DMS 273 (cell line): ENCODE data around the gene FBH1.
"Not testable (repeated sequence)": the region's sequence is repeated elsewhere in the genome, so short reads cannot be mapped to it uniquely, and the experiment has no call there.

Source experiments
- DNase-seq: peaks from one replicate; lab custom pipeline; 2025; ENCODE audit not compliant: unreplicated experiment; lab: John Stamatoyannopoulos, UW

The FBH1 gene

GRCh38 chr10:5938291-5938690 is 48.2 kb downstream of the FBH1 start:
- no peak for DNase-seq

GRCh38 chr10:5940807-5941218 is 50.8 kb downstream of the FBH1 start:
- no peak for DNase-seq

GRCh38 chr10:5941579-5941978 is 51.5 kb downstream of the FBH1 start:
- no peak for DNase-seq

GRCh38 chr10:5942001-5942400 is 52.0 kb downstream of the FBH1 start:
- DNase-seq = no peak

DNA sequence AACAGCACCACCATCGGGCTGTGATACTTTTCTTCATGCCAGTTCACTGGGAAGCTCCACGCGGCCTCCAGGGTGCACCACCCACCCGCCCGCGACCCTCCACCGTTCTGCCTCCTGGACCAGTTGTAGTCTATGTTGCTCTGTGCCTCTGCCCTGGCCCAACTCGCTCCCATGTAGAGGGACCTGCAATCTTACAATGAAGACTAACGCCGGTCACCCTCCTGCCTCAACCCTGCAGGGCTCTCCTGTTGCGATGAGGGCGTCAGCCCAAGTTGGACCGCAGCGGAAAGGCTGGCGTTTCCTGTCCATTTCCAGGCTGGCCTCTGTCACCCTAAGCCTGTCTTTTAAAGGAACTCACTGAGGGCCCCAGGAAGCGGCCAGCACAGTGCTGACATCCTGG is 52.4 kb downstream of the FBH1 start:
- no peak for DNase-seq

GRCh38 chr10:5943536-5943935 is 53.5 kb downstream of the FBH1 start:
- no peak for DNase-seq

DNA sequence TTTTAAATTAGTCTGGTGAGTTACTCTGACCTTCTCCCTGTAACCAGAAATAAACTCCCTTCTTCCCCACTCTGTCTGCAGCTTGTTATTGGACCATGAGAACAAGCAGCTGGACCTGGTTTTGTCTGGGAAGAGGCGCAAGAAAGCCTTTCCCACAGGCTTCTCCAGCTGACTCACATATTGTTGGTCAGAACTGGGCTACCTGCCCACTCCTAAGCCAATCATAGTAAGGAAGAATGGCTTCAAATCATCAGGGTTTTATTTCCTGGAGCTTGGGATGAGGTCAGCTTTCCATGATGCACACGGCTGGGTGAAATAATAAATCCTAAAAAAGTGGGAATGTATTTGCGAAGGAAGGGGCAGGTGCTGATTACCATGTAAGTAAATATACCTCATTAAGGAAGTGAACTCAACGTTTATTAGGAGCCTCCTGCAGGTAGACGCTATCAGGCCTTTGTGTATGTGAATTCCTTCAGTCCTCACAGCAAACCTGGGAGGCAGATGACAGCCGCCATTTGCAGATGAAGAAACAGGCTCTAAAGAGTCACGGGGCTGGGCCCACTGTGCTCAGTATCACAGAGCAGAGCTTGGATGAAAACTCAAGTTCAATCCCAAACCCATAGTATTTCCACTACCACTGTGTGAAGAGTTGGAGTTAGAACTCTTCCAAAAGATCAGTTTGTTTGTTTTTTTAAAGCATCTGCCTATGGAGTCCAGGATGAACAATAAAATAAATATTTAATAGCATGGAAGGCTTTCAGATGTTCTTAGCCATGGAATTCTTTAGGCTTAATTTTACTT is 54.5 kb downstream of the FBH1 start:
- peak; percentile 17 for DNase-seq

DNA sequence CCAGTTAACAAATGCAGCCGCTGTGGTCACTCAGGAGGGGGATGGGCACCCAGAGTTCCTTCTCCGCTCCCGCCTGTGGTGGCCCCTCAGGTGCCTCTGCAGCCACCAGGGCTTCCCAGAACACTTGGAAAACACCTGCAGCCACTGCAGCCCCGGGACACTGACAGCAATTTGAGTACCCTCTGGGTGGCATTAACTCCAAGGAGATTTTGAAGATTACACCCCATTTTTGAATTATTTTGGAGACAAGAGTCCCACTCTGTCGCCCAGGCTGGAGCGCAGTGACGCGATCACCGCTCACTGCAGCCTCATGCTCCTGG is 55.1 kb downstream of the FBH1 start:
- DNase-seq = no peak

- DNase-seq = no peak
These were observed 55.7 kb downstream of the FBH1 start for GRCh38 chr10:5945561-5946418.

DNA sequence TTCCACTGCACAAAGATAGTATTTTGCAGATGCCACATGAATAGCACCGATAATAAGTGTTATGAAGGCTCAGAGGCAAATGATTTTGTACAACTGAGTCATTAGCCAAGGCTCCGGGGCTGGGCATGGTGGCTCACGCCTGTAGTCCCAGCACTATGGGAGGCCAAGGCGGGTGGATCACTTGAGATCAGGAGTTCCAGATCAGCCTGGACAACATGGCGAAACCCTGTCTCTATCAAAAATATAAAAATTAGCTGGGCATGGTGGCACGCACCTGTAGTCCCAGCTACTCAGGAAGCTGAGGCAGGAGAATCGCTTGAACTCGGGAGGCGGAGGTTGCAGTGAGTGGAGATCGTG is 56.4 kb downstream of the FBH1 start:
- not testable (repeated sequence) for DNase-seq

GRCh38 chr10:5946786-5947185 is 56.7 kb downstream of the FBH1 start:
- no peak for DNase-seq

- no peak for DNase-seq
These were observed 57.6 kb downstream of the FBH1 start for GRCh38 chr10:5947471-5948207.

GRCh38 chr10:5948208-5948585 is 58.2 kb downstream of the FBH1 start:
- DNase-seq = no peak

- peak; percentile 62 for DNase-seq
These were observed 59.1 kb downstream of the FBH1 start for GRCh38 chr10:5949009-5949759.

GRCh38 chr10:5951167-5951711 is 61.2 kb downstream of the FBH1 start:
- no peak for DNase-seq

GRCh38 chr10:5951721-5952407 is 61.8 kb downstream of the FBH1 start:
- DNase-seq = no peak

DNA sequence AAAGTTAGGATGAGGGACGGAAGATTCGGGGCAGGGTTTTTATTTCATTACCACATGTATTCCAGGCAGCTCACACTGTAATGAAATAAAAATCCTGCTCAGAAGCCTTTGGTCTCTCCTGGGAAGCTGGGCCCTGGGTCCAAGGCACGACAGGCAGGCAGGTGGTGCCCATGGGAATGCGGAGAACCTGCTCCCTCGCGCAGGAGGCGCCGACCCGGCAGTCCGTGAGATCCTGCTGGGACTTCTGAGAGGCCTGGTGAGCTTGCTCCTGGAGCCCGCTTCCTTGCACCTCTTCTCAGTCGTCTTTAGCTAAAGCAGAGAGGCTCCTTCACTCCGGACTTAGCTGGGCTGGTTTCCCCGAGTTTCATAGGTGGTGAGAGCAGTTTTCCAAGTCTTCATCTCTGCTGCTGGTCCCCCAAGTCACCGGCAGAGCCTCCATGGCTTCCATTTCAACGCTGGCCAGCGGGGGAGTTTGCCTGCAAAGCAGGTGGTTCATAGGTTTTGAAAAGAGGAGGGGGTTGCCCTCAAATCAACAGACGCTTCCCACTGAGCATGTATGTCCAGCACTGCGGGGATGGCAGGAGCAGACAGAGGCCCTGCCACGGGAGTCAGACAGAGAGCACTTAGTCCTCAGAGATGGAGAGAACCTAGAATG is 62.8 kb downstream of the FBH1 start:
- DNase-seq = no peak

DNA sequence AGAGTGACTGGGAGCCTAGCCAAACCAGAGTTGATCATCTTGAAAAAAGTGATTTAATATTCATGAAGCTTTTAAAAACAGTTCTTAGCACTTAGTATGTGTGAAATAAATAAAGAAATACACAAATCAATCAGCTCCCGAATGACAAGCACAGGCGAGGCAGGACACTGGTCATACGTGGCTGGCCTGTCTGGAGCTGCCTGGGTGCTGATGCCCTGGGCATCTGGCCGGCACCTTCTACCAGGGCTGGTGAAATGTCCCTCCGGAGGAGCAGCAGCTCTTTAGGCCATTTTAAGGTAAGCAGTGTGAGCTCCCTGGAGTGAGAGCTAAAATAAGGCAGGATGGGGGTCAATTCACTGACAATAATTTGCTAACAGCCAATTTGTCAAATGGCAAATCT is 63.6 kb downstream of the FBH1 start:
- no peak for DNase-seq

- no peak for DNase-seq
These were observed 66.3 kb downstream of the FBH1 start for GRCh38 chr10:5956146-5956936.
